Testis (tissue), 2 donors: ENCODE data around the gene CDC14A.

Experiments used
- CTCF ChIP-seq, 3 experiments: fragments of 450-650 bp in 2 of 3; fragments of 200-600 bp in 1 of 3; sonication (generic) in 1 of 3; IDR thresholded peaks; one replicate each; pipeline ENCODE4 v1.5.1; 2016 to 2019; ENCODE audit warnings: antibody characterized with exemption in 3 of 3, mild to moderate bottlenecking in 2 of 3, moderate library complexity in 1 of 3
- POLR2A ChIP-seq: fragments of 450-650 bp; IDR thresholded peaks from one replicate; pipeline ENCODE4 v1.6.1; 2017; ENCODE audit warnings: antibody characterized with exemption, mild to moderate bottlenecking, moderate library complexity

GRCh38 chr1:100441651-100442050, 89.3 kb downstream of the CDC14A start:
- no peak for TF ChIP-seq CTCF (IDR thresholded peaks at IDR 0.05)
- no peak for TF ChIP-seq POLR2A
